Embryonic facial prominence (tissue), 1 donor: Measurements from ENCODE around the gene FXYD6.
A peak's percentile ranks its signal among the peaks of the same experiment; 100 is the strongest.

Source experiments
- DNase-seq: peaks from one replicate; pipeline ENCODE4 v3.0.0-alpha.2; 2016; ENCODE audit errors: extremely low spot score

Gene FXYD6

GRCh38 chr11:117830674-117831351, 45.6 kb downstream of the FXYD6 start:
- no peak for DNase-seq

GRCh38 chr11:117830072-117830471, 46.4 kb downstream of the FXYD6 start:
- no peak for DNase-seq

- no peak for DNase-seq
Measured at GRCh38 chr11:117829369-117829725, 47.1 kb downstream of the FXYD6 start.

GRCh38 chr11:117828611-117829368, 47.7 kb downstream of the FXYD6 start:
- DNase-seq: no peak

GRCh38 chr11:117827521-117828511, 48.6 kb downstream of the FXYD6 start:
- DNase-seq: no peak

- DNase-seq: no peak
Measured at GRCh38 chr11:117826832-117827231, 49.6 kb downstream of the FXYD6 start.

GRCh38 chr11:117826190-117826570, 50.3 kb downstream of the FXYD6 start:
- no peak for DNase-seq

GRCh38 chr11:117825538-117826189, 50.8 kb downstream of the FXYD6 start:
- no peak for DNase-seq

- DNase-seq: no peak
Measured at GRCh38 chr11:117824571-117825537, 51.6 kb downstream of the FXYD6 start, which contains the start of gene FXYD2. TSS of gene FXYD2 (minus strand) at chr11:117824744. CDS start at chr11:117824678, 66 bp downstream.

- no peak for DNase-seq
Measured at GRCh38 chr11:117823946-117824420, 52.5 kb downstream of the FXYD6 start.

- no peak for DNase-seq
Measured at GRCh38 chr11:117823294-117823945, 53.0 kb downstream of the FXYD6 start.

- DNase-seq: no peak
Measured at GRCh38 chr11:117822074-117823033, 54.1 kb downstream of the FXYD6 start.

- no peak for DNase-seq
Measured at GRCh38 chr11:117821431-117821830, 55.0 kb downstream of the FXYD6 start.

GRCh38 chr11:117820516-117820915, 55.9 kb downstream of the FXYD6 start:
- no peak for DNase-seq

GRCh38 chr11:117820071-117820470, 56.4 kb downstream of the FXYD6 start:
- DNase-seq: no peak

- DNase-seq: peak; percentile 47
Measured at GRCh38 chr11:117819096-117820040, 57.1 kb downstream of the FXYD6 start.
